Endothelial cell of umbilical vein (primary cell): ENCODE results near the gene TMEM8B. TPM values are rescaled to one million over a fixed set of nuclear protein-coding genes. Genes with fewer than 3 reads are reported as not detected.

ENCODE experiments used
- BruUV-seq: library from RNA; stranded (reverse); fragments of 400-500 nt; replicated peaks from 2 replicates; lab custom pipeline; 2021; lab: Mats Ljungman, UMichigan
- CTCF ChIA-PET: fragments of 300-600, 350-600 bp; sonication (Branson Sonifier 250); formaldehyde crosslinking; loops from one replicate; lab custom pipeline; 2021; ENCODE audit warnings: antibody characterized with exemption, inconsistent platforms; lab: Charles Lee
- POLR2A ChIA-PET: fragments of 300-600, 350-600 bp; sonication (Branson Sonifier 250); formaldehyde crosslinking; loops from one replicate; lab custom pipeline; 2021; ENCODE audit warnings: antibody characterized with exemption, inconsistent platforms; lab: Charles Lee
- DNase-seq: peaks from one replicate; pipeline ENCODE4 v3.0.0-alpha.2; 2011; ENCODE audit warnings: low read depth, low spot score
- FAIRE-seq: peaks from 2 replicates; lab custom pipeline; 2011; peaks lifted over from hg19 to GRCh38; lab: Jason Lieb, UNC
- H2AFZ ChIP-seq: 2 replicates; pipeline ENCODE4 v1.6.0; 2012; ENCODE audit warnings: low read depth, low read length, control low read depth, inconsistent platforms
- H3K27ac ChIP-seq: 2 replicates; pipeline ENCODE4 v1.5.1; 2011; ENCODE audit warnings: low read depth, mild to moderate bottlenecking, control low read depth, low read length, moderate library complexity; ENCODE audit not compliant: insufficient read depth
- H3K27me3 ChIP-seq, 2 experiments: 2 replicates each; pipeline versions ENCODE4 v1.6.0 to v1.6.1; 2011; ENCODE audit warnings: low read length in 2 of 2, mixed read lengths in 1 of 2; ENCODE audit not compliant: control insufficient read depth in 2 of 2, insufficient read depth in 2 of 2
- H3K36me3 ChIP-seq, 2 experiments: 2 replicates in 1 of 2; 3 replicates in 1 of 2; pipeline ENCODE4 v1.5.1; 2011; ENCODE audit warnings: low read length in 2 of 2, mild to moderate bottlenecking in 1 of 2, moderate library complexity in 1 of 2; ENCODE audit not compliant: control insufficient read depth in 2 of 2, insufficient read depth in 2 of 2; ENCODE audit errors: extremely low read depth in 1 of 2
- H3K4me1 ChIP-seq: 3 replicates; pipeline ENCODE4 v1.5.1; 2011; ENCODE audit warnings: mild to moderate bottlenecking, low read length; ENCODE audit not compliant: control insufficient read depth, insufficient read depth; ENCODE audit errors: extremely low read depth
- H3K4me2 ChIP-seq: 2 replicates; pipeline ENCODE4 v1.6.1; 2011; ENCODE audit warnings: low read length, control low read depth, mixed read lengths; ENCODE audit not compliant: insufficient read depth
- H3K4me3 ChIP-seq, 3 experiments: fragments of 200-600 bp in 1 of 3; sonication (generic), shearing (Covaris generic) in 1 of 3; replicated peaks in 1 of 3; 2 replicates each; pipeline ENCODE4 v1.5.1; 2011 to 2016; ENCODE audit warnings: control low read depth in 3 of 3, low read length in 3 of 3, mild to moderate bottlenecking in 2 of 3, inconsistent platforms in 1 of 3, low read depth in 1 of 3, moderate library complexity in 1 of 3; ENCODE audit not compliant: insufficient read depth in 1 of 3
- H3K79me2 ChIP-seq: 2 replicates; pipeline ENCODE4 v1.6.0; 2012; ENCODE audit warnings: low read length, inconsistent platforms; ENCODE audit not compliant: control insufficient read depth, insufficient read depth
- H3K9ac ChIP-seq: replicated peaks from 2 replicates; pipeline ENCODE3; 2011; ENCODE audit warnings: low read length, control low read depth; ENCODE audit not compliant: insufficient read depth; ENCODE audit errors: extremely low read depth
- H3K9me1 ChIP-seq: replicated peaks from 3 replicates; pipeline ENCODE4 v1.6.0; 2011; ENCODE audit warnings: mild to moderate bottlenecking, low read length; ENCODE audit not compliant: control insufficient read depth, insufficient read depth; ENCODE audit errors: extremely low read depth
- H3K9me3 ChIP-seq: replicated peaks from 2 replicates; pipeline ENCODE4 v1.5.1; 2012; ENCODE audit warnings: low read length, inconsistent platforms; ENCODE audit not compliant: control insufficient read depth, insufficient read depth
- H4K20me1 ChIP-seq: replicated peaks from 2 replicates; pipeline ENCODE3; 2011; ENCODE audit warnings: mild to moderate bottlenecking, low read length; ENCODE audit not compliant: control insufficient read depth, insufficient read depth; ENCODE audit errors: extremely low read depth
- CTCF ChIP-seq, 2 donors: IDR thresholded peaks; 1 replicate in 1 of 2; 2 replicates in 1 of 2; pipeline ENCODE4 v1.5.1; 2011; ENCODE audit warnings: low read length in 2 of 2, mild to moderate bottlenecking in 2 of 2, moderate library complexity in 2 of 2, control low read depth in 1 of 2, inconsistent platforms in 1 of 2, low read depth in 1 of 2; ENCODE audit not compliant: insufficient read depth in 1 of 2; ENCODE audit errors: extremely low read depth in 1 of 2
- EZH2 ChIP-seq: IDR thresholded peaks from 2 replicates; pipeline ENCODE4 v1.6.1; 2012; ENCODE audit warnings: borderline replicate concordance, low read depth, mild to moderate bottlenecking, moderate library complexity, low read length, inconsistent platforms; ENCODE audit not compliant: severe bottlenecking
- FOS ChIP-seq: IDR thresholded peaks from 2 replicates; pipeline ENCODE4 v1.6.1; 2011; ENCODE audit warnings: mild to moderate bottlenecking, low read length, moderate library complexity, borderline replicate concordance; ENCODE audit not compliant: insufficient read depth
- GATA2 ChIP-seq: IDR thresholded peaks from 2 replicates; pipeline ENCODE4 v1.7.0; 2011; ENCODE audit warnings: low read depth, mild to moderate bottlenecking, moderate library complexity, mixed read lengths, low read length; ENCODE audit not compliant: insufficient read length, insufficient read depth
- JUN ChIP-seq: IDR thresholded peaks from 2 replicates; pipeline ENCODE4 v1.6.1; 2011; ENCODE audit warnings: borderline replicate concordance, low read depth; ENCODE audit not compliant: insufficient read length, insufficient read depth
- MYC ChIP-seq: IDR thresholded peaks from one replicate; pipeline ENCODE4 v1.6.1; 2011; ENCODE audit warnings: mild to moderate bottlenecking, low read depth, low read length
- POLR2A ChIP-seq: IDR thresholded peaks from 2 replicates; pipeline ENCODE4 v1.6.1; 2012; ENCODE audit warnings: low read depth, mild to moderate bottlenecking, control low read depth, low read length
- POLR2AphosphoS5 ChIP-seq: IDR thresholded peaks from 2 replicates; pipeline ENCODE4 v1.6.1; 2012; ENCODE audit warnings: low read depth, mild to moderate bottlenecking, control low read depth, low read length, moderate library complexity; ENCODE audit not compliant: insufficient read depth
- dilution Hi-C: fragments of 300-500 bp; cut with MboI; formaldehyde crosslinking; loops from one replicate; pipeline ENCODE4 v1.15.0; 2019; ENCODE audit warnings: low sequenced_read_pairs; ENCODE audit not compliant: extremely low pct_ligation_motif_present
- intact Hi-C: fragments of 100-400 bp; cut with micrococcal nuclease; formaldehyde crosslinking; loops from one replicate; pipeline ENCODE4 v1.10.0; 2022
- polyA plus RNA-seq, 4 experiments: library from polyadenylated mRNA; depleted of rRNA in 3 of 4; stranded (reverse) in 3 of 4; unstranded in 1 of 4; fragments of >200 nt; gene quantifications; 2 replicates each; pipeline versions ENCODE4 v1.2.1 to v1.2.3, GENCODE V29; 2011 to 2012; ENCODE audit warnings: missing spikeins in 1 of 4
- total RNA-seq: library from RNA; stranded (reverse); gene quantifications from 2 replicates; pipeline ENCODE4 v1.2.3, GENCODE V29; 2021
- TF ChIP-seq, protein P1 (sequence below): IDR thresholded peaks from 2 replicates; pipeline ENCODE4 v1.6.1; 2011; ENCODE audit not compliant: insufficient read depth, insufficient read length

TMEM8B gene
- total and polyA plus RNA-seq, 2 donors (not counting 3 experiments of a cell fraction or from before 2014, with no cell fraction given), result 2.5 to 3.6 TPM

DNA sequence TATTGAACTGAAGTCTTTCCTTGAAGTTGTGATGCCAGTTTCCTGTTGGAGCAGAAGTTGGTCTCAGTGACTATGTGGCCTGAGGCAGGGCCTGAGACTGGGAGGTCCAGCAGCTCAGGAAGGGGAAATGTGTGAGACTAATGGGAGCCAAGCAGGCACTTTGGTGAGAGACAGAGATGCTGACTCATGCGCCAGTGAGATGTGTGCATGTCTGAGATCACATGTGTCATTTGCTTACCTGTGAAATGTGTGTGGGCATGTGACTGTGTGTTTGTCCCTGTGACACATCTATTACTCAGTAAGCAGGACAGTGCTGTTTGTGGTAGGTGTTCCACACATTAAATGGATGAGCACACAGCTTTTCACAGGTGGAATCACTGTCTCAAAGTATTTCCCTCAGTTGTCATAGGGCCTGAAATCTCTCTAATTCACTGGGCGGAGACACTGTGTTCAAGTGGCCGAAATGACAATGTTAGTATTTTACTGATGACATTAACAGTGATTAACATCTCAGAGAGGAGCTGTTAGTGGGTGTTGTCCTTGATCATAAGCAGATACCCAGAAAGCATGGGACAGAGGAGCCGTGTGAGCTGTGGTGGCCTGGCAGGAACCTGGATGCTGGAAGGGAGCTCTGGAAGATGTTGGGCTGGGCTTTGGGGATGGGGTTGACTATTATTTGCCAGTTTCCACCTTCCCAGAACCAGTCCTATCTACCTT is 30.2 kb upstream of the TMEM8B start:
- Histone ChIP-seq H3K79me2 (no peaks in the 10 kb centered on the region), H3K4me1 (peaks cover 30% of the 10 kb centered on the region), H3K4me3 (no peak overlapping the region), H2AFZ (no peak overlapping the region), H3K27me3 (no peaks in the 10 kb centered on the region), H4K20me1 (no peaks in the 10 kb centered on the region), H3K27ac (peak overlapping the region; percentile 43), H3K9me3 (no peaks in the 10 kb centered on the region), H3K4me2 (peak overlapping the region; percentile 13), H3K9ac (peak overlapping the region; percentile 11), H3K9me1 (no peaks in the 10 kb centered on the region), H3K36me3 (no peaks in the 10 kb centered on the region)
- ChIA-PET POLR2A (no interaction called here), CTCF (interaction anchor here (0.8 to 2.9 kb wide), 9 partner anchors 9 to 147 kb away, joined by 3 to 21 read pairs (median 5); partner anchors contain the start of genes HINT2 and TLN1)
- peak; percentile 78 for DNase-seq
- TF ChIP-seq JUN (peak; percentile 42), POLR2A (no peak), FOS (peak; percentile 86), POLR2AphosphoS5 (peak; percentile 34), MYC (no peak)
- intact Hi-C loops (loop anchor here (2.0 kb wide), 1 partner anchor 14 kb away; the partner anchor contains the start of gene SPAG8), dilution Hi-C loops (no loop called here)
- FAIRE-seq, result peak; percentile 99
- BruUV-seq, result no TSS peak

DNA sequence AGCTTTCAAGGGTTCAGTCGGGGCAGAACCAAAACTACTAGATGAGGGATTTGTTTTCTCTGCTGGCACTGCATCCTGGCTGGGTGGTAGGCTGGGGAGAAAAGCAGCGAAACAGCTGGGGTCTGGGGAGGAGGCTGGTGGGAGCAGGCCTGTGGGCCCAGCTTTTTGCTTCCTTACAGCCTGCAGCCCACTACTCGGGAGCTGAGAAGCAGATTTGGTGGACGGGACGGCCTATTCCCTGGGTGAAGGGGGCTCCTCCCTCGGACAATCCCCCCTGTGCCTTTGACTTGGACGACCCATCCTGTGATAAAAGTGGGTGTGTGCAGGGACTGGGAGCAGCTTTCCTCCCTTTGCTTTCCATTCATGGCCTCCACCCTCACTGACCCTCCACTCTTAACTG is 28.5 kb upstream of the TMEM8B start:
- dilution Hi-C loops, result no loop called here
- intact Hi-C loops, result no loop called here

More for the DNA sequence above, 28.5 kb upstream of the TMEM8B start:
- POLR2A ChIA-PET, result no interaction called here
- Histone ChIP-seq H2AFZ (no peak overlapping the region), H3K27ac (no peak overlapping the region), H3K27me3 (no peaks in the 10 kb centered on the region), H3K9me1 (no peaks in the 10 kb centered on the region), H3K4me3 (no peak overlapping the region), H3K36me3 (no peaks in the 10 kb centered on the region), H3K4me1 (peaks cover 19% of the 10 kb centered on the region), H3K9ac (no peak overlapping the region), H4K20me1 (no peaks in the 10 kb centered on the region), H3K9me3 (no peaks in the 10 kb centered on the region), H3K79me2 (no peaks in the 10 kb centered on the region), H3K4me2 (no peak overlapping the region)
- no peak for TF ChIP-seq POLR2AphosphoS5
- TF ChIP-seq CTCF (IDR thresholded peaks at IDR 0.05; ENCODE audit: extremely low read depth in 1 of 2, insufficient read depth in 1 of 2, low read depth in 1 of 2, low read length in 2 of 2), result no peak
- TF ChIP-seq, protein P1, sequence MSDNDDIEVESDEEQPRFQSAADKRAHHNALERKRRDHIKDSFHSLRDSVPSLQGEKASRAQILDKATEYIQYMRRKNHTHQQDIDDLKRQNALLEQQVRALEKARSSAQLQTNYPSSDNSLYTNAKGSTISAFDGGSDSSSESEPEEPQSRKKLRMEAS, result no peak
- no peak for TF ChIP-seq FOS
- TF ChIP-seq JUN, result no peak
- TF ChIP-seq EZH2, result no peak
- no peak for TF ChIP-seq GATA2
- TF ChIP-seq MYC, result no peak
- TF ChIP-seq POLR2A, result no peak
- CTCF ChIA-PET, result interaction anchor here (1.0 to 2.9 kb wide), 3 partner anchors 10 to 109 kb away, joined by 3 to 21 read pairs (median 5); partner anchors contain the start of gene SPAAR
- DNase-seq (no peak), FAIRE-seq (no peak)
- BruUV-seq, result no TSS peak
